ENCODE results near the gene PCDH9.

PCDH9 gene

DNA sequence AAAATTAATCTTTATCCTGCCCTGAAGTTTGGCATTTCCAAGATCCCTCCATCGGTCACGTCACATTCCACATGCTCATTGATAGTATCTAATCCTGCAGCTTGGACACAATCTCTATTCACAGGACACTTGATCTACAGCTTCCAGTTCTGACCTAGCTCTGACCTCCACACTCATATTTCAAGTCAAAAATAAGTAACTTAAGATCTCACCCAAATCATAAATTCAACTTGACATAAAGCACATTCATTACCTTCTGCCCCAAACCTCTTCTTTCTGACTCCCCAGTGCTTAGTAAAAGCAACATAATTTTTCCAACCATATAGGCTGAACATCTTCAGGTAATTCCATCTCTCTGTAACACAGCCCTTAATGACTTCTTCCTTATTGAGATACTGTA, 880.2 kb downstream of the PCDH9 start:
- DNase-seq = no peak

GRCh38 chr13:66348745-66349690, 881.1 kb downstream of the PCDH9 start:
- DNase-seq = no peak

DNA sequence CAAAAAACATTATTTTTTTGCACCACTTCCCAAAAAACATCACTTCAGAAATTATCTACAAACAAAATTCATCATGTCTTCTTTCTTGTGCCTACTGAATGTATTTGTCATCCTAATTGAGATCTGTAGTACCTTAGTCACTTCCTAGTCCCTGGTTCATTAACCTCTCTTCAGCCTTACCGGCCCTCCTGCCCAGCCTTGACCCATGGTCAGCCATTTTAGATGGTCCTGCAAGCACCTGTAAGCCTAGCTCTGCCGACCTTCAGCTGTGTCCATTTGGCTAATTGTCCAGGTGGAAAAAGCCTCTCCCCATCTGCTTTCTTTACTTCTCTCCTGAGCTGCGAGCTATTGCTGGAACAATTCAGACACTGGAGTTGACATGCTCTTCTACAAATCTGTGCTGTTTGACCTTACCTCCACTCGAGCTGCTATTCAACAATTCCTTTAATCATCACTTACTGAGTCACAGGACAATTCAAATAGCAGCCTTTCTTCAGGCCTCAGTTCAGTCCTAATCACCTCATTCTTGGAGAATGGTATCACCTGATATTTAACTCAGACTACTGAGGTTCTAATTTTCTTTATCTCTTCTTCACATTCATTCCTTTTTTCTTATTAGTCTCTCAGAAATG, 882.5 kb downstream of the PCDH9 start:
- no peak for DNase-seq

DNA sequence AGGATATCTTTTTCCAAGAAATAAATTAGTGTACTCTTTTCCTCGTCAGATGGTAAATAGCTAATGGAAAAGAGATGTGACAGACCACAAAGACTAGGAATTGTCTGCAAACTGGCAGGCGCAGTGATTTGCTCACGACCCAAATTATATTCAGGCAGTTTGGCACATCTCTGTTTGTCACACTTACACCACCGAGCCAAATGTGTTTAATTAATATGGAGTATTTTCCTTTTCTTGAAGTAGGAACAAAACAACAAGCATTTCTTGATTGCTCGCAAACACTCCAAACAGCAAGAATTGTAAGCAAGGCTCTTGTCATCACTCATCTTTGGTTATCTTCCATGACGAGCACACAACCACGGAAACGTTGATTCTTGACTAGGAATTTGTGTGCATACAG, 884.2 kb downstream of the PCDH9 start:
- DNase-seq = no peak

DNA sequence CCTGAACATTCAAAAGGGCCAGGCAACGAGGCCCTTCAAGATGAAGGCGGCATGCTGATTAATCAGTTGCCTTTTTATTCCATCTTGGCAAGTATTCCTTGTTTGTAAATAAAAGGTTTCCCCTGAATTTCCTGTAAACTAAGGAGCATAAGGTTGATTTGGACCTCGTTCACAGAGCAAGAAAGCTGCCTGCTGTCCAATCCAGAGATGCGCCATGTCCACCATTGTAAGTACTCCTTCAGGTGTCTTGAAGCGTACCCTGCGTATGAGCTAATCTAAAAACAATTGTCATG, 884.7 kb downstream of the PCDH9 start:
- no peak for DNase-seq

DNA sequence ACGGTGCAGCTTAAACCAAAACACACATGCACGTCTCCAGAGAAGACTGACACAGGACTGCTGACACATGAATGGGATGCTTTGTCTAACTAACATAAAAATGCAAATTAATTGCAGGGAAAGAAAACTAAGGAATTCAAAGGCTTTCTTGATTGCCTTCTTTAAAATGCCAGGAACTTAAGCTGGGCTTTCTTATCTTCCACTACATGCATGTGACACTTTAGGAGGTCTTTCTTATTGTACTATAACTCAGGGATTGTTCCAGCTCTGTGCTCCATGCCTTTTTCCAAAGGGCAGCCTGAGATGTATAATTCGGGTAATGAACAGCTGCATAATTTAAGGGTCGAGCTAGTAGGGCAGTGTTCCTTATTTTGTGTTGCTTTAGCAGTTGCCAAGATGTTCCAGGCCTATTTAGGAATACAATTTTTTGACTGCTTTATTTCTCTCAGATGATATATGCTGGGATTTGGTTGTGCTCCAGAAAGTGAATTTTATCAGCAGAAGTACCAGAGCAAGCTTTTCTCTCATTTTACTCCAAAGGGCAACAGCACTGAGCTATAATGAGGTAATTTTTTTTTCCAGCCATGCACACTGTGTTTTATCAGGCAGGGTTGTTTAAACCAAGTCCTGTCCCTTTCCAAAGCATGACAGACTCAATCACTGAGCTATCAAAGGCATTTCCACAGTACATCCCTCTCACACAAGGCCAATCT, 885.2 kb downstream of the PCDH9 start:
- DNase-seq = no peak

- no peak for DNase-seq
These were observed 886.8 kb downstream of the PCDH9 start for GRCh38 chr13:66343224-66343828.

DNA sequence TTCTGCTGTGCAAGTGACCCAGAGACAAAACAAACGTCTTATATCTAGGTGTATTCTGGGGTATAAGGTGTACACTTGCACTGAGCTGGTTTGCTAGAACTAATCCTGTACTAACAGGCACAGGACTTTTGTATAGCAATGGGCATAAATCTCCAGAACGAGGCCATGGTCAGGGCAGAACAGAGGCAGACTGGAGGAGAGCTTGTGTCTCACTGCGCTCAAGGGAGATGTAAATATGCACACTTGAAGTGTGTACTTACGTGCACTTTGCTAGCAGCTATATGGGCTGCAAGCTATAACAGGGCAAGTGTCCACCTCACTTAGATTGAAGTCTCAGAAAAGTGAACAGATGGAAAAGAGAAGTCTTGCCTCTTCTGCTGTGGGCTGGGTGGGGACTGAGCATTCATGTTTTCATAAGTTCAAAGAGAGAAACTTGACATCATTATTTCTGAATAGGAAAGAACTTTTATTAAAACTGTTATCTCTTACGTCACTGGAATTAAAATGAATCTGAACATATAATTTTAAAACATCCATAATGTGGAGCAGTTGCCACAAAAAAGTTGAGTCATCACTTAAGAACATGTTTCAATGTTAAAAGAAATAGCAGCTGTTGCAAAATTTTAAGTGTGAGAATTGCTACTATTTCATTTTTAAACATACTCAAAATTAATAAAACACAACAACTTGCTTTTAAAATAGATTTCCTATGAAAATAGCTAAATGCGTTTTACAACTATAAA, 888.3 kb downstream of the PCDH9 start:
- no peak for DNase-seq

DNA sequence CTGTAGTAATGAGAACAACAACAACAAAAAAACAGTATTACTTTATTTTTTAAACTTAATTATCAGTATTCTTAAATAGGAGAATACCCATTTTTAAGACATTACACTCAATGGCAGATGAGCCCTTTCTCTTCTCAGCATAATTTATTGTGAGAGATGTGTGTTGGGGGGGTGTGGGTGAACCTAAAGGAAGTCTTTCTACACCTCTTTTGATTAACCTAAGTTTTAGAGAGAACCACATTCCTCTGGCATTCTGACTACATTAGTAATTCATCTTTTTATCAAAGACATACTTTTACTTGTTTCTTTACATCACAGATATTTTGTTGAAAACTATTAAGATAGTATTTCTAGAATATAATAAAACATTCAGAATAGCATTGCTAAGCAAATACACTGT, 890.9 kb downstream of the PCDH9 start:
- DNase-seq = no peak

DNA sequence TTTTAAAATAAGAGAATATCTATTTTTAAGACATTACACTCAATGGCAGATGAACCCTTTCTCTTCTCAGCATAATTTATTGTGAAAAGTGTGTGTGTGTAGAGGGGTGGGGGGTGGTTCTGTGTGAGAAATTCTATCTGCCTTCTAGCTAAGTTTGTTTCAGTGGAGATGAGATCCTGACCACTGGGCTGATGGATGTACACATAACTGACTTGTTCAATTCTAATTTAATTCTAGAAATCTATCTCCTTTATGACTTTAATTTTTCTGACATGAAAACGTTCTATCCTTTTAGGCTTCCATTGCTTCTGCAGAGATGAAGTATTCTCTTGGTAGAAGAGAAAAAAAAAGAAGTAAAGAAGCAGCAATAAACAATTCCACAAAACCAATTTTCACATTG, 891.6 kb downstream of the PCDH9 start:
- no peak for DNase-seq

- DNase-seq = no peak
These were observed 894.5 kb downstream of the PCDH9 start for GRCh38 chr13:66335626-66336025.

- DNase-seq = no peak
These were observed 900.1 kb downstream of the PCDH9 start for GRCh38 chr13:66329988-66330451.

- DNase-seq = no peak
These were observed 901.7 kb downstream of the PCDH9 start for GRCh38 chr13:66328476-66328875.

GRCh38 chr13:66323745-66324347, 906.3 kb downstream of the PCDH9 start:
- DNase-seq = no peak

- no peak for DNase-seq
These were observed 907.2 kb downstream of the PCDH9 start for GRCh38 chr13:66322936-66323335.

GRCh38 chr13:66322193-66322740, 907.9 kb downstream of the PCDH9 start:
- no peak for DNase-seq

DNA sequence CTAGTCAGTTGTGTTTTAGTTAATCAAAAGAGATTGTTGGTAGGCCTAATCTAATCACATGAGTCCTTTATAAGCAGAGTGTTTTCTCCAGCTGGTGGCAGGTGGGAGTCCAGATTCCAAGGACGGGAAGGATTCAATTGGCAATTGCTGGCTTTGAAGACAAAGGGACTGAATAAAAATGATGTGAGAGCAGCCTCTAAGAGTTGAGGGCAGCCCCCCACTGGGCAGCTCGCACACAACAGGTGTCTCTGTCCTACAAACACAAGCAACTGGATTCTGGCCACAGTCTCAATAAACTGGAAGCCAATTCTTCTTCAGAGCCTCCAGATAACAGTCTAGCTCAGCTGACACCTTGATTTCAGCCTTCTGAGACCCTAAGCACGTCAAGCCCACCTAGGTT, 915.2 kb downstream of the PCDH9 start:
- no peak for DNase-seq

DNA sequence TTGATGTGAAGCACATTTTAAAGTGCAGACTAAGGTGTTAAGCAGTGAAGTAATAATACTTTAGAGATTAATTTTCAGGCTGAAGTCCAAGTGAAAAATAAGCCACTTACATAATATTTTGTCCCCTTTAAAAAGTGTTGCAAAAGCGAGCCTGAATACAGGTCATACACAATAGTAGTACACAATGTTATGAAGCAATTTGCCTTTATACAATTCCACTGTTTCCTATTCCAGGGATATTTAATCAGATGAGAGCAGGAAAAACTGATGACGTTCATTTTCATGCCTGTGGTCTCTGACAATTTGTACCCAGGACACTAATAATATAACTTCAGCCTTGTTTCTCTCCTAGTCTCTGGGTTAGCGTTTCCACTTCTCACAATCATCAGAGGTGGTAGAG, 916.7 kb downstream of the PCDH9 start:
- no peak for DNase-seq

- no peak for DNase-seq
These were observed 917.6 kb downstream of the PCDH9 start for GRCh38 chr13:66312312-66313087.

DNA sequence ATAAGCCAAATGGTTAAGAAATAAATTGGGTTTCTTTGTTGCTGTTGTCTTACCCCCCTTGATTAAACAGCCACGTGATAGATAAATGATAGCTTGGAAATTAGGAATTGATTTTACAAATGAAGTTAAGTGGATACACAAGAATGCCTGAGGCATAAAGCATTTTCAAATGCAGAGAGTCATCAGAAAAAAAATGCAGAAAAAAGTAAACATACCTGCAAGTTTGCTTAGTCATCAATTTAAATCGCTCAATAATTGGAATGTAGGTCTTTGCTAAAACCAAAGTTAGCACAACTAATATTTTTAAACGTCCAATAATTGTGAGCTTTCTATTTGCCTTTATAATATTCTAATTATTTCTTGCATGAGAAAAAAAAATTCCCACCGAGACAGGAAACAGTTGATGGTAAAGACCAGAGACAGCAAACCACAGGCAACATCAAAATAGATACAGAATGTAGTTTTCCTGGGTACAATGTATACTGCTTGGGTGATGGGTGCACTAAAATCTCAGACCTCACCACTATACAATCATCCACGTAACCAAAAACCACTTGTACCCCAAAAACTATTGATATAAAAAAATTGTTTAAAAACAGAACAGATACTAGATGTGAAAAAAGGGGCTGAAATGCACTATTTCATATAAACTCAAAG, 924.0 kb downstream of the PCDH9 start:
- DNase-seq = no peak

GRCh38 chr13:66301482-66301881, 928.7 kb downstream of the PCDH9 start:
- no peak for DNase-seq
